Activated CD8-positive, alpha-beta memory T cell treated with anti-CD3 and anti-CD28 coated beads for 24 hours (primary cell): Measurements from ENCODE around the gene PTPRE.

Experiments used
- DNase-seq: peaks from one replicate; pipeline ENCODE4 v3.0.0-alpha.2; 2020

Gene PTPRE

DNA sequence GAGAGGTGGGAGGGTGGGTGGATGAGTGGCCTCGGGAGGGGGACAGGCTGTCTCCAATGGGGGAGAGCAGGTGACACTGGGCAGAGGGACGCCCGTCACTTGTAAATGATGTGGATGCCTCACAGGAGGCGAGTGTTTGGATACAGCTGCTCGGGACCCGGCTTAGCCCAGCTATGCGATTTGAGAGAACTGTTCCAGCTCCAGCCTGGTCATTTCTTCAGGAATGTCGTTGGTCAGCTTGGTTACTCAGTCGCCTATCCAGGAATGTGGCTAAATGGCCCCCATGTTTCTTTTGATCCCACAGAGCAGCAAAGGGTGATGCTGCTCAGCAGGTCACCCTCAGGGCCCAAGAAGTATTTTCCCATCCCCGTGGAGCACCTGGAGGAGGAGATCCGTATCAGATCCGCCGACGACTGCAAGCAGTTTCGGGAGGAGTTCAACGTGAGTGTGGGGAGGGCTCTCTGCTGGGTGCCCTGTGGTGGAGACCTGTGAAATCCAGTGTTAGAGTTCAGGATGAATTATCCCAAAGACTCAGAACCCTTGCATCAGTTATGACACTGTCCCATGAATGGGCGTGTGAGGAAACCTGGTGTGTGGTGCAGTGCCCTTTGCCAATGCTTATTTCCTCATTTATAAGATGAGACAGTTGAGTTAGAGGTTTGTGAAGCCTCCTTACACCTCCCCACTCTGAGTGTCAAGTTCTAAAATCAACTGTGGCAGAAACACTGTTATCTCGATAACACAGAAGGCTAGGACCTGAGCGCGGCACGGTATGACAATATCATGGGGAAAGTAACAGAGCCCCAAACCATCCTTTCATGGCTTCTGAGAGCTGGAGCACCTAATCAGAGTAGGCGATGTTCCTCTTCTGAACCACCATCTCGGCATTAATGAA lies 142.6 kb downstream of the PTPRE start:
- no peak for DNase-seq

DNA sequence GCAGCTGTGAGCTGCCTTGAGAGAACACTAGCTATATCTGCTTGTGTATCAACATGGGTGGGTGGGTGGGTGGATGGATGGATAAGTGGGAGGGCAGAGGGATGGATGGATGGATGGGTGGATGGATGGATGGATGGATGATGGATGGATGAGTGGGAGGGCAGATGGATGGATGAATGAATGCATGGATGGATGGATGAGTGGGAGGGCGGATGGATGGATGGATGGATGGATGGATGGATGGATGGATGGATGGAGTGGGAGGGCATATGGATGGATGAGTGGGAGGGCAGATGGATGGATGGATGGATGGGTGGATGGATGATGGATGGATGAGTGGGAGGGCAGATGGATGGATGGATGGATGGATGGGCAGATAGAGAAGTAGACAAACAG lies 143.2 kb downstream of the PTPRE start:
- DNase-seq, result no peak

DNA sequence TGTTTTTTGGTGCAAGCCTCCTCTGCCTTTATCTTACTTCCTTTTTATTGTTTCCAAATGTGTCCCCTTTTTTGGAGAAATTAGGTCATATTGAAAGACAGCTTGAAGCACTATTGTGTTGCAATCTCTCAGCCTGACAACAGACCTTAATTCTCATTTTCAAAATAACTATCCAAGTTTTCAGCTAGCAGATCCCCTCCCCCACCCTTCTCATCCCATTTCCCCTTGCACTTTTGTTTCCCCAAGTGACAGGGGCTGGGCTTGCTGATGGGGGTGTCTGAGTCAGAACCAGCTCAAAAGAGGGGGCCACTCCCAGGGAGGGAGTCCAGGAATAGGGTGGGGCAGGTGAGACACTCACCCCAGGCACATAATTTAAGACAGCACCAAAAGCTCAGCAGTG lies 144.0 kb downstream of the PTPRE start:
- no peak for DNase-seq

DNA sequence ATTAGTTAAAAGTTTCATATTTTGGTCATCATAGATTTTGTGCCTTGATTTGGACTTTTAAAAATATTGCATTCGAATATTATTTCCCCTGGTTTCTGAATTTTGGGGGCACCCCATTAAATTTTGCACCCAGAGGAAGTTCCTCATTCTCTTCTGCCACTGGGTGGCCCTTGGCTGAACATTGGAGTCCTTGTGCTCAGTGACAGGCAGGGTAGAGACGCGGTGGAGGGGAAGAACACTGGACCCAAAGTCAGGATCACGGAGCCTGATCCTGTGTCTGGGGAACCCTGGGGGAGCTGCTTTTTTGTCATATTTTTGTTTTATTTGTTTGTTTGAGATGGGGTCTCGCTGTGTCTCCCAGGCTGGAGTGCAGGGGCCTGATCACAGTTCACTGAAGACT lies 144.6 kb downstream of the PTPRE start:
- no peak for DNase-seq

DNA sequence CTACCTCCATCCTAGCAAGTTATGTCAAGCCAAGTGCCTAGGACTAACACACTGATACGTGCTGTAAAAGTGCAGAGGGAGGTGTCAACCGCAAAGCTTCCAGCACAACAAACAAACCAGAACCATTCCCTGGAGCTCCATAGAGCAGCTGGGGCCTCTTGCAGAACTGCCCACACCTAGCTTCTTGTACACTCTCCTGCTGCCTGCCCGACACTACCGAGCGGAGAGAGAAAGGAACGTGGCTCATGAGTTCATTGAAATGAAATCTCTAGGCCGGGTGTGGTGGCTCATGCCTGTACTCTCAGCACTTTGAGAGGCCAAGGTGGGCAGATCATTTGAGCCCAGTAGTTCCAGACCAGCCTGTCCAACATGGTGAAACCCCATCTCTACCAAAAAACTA lies 145.8 kb downstream of the PTPRE start:
- no peak for DNase-seq

DNA sequence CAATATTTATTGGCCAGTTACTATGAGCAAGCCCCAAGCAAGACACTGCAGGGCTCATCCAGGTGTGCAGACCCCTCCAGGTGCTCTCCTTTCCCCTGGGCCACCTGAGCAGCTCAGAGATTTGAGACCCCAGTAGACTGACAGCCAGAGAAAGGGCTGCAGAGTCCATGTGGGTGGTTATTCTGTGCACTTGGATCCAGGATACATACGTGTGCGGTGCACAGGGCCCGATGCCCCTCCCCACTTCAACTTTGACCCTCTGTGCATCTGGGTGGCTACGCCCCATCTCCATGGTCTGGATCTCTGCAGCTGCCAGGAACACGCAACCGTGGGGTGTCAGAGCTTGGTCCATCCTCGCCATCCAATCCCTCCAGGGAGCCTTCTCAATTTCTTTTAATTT lies 146.5 kb downstream of the PTPRE start:
- no peak for DNase-seq

DNA sequence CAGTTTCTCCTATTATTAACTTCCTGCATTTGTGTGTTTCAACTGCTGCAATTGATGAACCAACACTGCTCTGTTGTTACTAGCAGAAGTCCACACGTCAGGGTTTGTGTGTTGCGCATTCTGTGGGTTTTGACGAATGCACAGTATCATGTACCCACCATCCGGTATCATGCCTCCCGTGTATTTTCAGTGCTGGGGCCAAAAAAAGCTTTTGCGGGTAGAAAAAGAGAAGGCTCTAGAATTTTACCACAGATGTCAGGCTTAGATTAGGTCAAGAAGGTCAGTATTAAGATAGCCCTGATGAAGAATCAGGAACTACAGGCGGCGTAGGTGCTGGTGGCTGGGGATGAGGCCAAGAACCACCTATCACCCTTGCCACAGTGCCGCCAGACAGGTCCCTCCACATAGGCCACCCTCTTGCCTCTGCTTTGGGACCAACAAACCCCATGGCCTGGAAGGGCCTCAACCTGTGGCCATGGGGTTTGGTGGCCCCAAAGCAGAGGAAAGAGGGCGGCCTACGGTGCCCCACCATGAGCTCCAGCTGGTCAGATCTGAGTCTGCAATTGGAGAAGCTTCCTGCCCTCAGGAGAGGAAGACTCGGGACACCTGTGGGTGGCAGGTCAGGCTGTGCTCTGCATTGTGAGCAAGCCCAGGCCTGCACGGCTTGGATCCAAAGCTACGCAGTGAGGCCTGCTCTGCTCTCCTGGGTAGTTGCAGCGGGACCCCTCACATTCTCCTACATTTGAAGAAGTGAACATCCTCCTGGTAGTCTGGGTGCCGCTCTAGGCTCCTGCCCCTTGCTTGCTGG lies 147.5 kb downstream of the PTPRE start:
- DNase-seq, result no peak

DNA sequence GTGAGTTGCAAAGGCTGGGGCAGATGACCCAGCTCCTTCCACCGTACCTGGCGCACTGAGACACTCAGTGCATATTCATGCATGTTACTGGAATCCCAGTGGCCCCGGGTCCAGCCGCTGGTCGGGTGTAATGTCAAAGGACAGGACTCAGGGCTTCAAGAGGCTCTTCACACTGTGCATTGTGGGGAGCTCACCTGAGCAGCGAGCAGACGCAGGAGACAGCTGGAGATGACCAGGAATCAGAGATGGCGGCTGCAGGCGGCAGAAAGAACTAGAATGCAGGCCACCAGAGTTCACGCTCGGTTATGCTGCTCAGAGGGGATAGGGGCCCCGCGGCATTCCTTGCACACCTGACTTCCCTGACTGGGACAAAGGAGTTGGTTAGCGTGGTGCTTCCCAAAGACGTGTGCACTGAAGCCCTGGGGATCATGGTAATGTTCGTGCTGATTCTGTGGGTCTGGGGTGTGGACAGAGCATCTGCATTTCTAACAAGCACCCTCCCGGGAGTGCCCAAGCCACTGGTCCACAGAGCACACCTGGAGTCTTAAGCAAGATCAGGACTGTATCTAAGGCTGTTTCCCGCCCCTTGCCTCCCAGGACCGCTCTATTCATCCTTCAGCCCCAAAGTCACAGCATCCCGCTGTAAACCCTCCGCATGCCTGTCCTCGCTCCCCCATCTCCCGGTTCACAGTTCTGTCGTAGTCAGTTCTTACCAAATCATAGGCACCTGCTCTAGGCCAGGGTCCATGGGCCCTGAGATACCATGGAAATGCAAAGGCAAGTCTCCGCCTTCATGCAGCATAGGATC lies 148.4 kb downstream of the PTPRE start:
- DNase-seq, result no peak

DNA sequence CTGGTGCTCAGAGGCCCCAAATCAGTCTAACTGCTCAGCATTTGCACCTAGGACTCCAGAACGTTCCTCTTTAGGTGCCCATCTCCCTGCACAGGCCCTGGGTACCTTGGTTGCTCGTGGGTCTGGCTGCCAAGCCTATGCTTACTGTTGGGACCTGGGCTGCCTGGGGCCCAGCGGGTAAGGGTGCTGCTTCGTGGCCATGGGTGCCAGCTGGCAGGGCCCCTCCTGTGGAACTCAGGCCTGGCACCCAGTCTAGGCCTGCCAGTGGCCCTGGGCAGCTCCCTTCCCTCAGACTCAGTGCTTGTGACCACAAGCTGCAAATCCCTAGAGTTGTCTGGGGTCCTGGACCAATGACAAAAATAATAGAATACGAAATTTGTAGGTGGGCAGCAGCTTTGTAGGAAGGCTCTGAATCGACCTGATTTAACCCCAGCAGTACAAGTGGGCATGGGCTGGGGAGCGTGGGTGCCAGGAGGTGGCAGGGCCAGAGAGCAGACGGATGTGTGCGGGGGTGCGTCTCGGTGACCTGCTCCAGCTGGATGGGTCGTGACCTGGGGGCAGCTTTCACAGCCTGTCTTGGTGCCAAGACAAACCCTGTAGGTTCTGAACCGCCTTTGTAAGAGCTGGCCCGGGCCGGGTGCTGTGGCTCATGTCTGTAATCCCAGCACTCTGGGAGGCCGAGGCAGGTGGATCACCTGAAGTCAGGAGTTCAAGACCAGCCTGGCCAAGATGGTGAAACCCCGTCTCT lies 149.6 kb downstream of the PTPRE start:
- DNase-seq, result no peak

DNA sequence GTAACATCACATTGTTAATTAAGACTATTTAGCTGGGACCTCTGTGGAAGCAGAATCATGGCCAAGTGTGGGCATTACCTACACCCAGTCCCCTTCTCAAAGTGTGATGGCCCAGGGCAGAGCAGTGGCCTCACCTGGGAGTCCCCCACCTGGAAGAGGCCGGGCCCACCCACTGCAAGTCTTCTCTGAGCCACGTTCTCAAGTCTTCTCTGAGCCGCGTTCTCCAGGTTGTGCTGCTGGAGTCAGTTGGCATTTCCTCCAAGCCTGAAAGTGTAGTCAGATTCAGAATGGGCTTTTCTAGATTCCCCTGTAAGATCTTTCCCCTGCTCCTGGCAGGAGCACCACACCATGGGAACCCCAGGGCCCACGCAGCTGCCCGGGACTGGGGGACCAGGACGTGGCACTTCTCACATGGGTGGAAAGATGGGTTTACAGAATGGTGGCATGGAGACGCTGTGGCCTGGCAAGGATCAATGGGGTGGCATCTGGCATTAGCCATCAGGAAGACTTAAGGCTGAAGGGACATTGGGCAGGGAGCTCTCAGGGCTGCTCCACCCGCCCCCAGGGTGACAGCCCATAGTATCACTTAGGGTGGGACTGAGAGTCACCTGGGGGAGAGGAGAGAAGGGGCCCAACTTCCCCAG lies 151.3 kb downstream of the PTPRE start:
- no peak for DNase-seq

DNA sequence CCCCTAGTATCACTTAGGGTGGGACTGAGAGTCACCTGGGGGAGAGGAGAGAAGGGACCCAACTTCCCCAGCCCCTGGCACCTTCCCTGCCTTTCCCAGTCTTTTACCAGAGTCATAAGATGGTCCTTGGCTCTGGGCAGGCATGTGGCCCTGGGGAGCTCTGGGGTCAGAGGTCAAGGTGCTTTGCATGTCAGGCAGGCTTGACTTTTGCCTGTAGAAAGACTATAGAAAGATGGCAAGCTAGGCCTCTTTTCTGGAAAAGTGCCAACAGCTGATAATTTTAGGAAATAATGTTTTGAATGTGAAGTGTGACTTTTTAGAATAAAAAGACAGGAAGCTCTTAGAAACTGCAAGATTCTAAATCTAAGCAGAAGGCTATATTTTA lies 151.8 kb downstream of the PTPRE start:
- DNase-seq, result no peak

DNA sequence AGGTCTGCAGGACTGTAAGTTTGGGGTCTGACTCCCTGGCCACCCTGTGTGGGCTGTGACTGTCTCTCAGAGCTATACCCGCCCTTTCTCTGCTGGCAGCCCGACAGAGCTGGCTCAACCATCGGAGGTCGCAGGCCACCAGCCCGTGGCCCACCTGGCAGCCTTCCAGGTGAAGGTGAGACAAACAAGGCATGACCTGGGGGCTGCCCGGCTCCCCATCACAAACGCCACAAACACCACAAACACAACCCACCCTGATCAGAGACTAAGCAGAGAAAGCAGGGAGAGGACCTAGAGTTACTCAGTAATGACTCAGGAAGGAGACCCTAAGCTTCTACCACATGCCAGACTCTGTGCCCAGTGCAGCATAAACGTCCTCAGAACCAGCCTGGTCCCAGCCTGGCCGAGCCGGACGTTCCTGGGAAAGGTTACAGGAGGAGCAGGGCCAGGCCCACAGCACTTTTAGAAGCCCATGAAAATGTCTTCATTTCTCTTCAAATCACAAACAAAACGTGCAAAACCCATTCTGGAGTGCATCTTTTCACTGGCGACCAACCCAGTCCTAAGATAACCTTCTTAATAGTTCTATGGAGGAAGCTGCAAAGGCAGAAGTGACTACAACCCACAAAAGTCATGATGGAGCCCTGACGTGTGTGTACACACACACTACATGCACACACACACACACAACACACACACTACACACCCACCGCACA lies 152.5 kb downstream of the PTPRE start:
- DNase-seq, result no peak

DNA sequence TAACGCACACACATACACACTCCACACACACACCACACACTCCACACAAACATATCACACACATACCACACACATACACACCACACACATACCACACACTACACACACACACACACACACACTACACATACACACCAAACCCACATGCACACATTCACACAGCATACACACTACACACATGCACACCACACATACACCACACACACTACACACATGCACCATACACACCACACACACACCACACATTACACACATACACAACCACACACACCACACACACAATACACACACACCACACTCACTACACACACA lies 153.0 kb downstream of the PTPRE start:
- no peak for DNase-seq

DNA sequence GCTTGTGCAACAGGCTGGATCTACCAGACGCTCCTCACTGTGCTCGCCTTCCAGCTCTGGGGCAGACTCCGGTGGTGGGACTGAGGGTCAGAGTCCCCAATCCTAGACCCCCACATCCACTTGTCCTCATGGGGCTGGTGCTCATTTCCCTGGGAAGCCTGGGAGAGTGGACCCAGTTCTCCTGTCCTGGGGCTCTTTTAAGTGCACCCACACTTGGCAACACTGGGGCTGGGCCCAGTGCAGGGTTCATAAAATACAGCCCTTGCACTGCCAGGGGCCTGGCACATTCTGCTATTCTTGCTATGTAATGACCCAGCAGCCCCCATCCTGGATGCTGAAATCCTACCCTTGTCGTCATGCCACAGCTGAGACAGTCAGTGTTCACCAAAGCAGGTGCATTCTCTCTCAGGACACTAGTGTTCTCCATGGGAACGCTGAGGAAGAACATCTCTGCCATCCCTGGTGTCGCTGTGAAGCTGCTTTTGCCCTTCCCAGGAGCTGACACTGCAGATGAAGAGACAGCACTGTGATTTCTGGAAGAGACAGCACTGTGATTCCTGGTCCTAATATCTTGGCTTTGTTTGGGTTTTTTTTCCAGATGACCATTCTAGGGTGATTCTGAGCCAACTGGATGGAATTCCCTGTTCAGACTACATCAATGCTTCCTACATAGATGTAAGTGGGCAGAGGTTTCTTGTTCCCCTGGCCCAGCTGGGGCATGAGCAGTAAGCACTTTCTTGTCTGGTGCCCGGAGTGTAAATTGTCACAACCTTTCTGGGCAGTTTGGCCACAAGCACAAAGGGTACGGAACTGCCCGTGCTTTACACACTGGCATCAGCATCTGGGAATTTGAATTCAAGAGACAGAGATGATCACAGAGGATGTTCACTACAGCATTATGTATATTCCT lies 153.7 kb downstream of the PTPRE start:
- no peak for DNase-seq

DNA sequence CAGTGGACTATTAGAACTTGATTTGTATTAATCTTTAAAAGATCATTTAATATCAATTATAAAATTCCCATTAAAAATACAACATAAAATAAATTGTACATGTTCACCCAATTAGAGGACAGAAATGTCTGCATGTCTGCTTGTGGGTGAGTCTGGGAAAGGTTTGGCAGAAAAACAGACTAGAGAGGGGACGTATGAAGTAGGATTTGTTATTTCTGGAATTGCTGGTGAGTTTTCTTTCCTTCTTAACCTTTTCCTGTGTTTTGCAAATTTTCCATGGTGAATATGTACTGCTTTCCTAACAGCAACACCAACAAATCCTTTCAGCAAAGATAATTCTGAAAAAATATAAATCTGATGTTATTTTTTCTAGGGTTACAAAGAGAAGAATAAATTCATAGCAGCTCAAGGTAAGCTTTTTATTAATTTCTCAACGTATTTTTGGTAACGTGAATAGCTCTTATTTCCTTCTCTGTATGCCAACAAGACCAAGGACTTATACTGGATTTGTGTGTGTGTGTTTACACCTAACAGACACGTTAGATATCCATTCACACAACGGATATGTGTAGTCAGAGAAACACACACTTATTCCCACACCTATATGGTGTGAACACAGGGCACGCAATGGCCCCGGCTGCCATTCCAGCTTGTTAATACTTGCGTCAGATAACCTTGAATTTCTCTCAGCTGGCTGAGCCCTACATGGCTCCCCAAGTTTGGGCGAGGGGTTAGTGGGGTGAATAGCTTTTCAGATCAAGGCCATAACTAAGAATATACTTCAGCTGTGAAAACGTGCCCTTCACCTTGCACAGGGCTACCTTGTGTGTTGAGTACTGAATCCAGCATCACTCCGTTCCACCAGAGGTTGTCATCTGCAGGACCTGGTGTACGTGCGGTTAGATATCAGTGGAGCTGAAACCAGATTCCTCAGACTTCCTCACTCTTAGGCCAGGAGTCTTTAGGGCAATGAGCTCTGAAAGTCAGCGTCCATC lies 154.7 kb downstream of the PTPRE start:
- DNase-seq, result no peak

DNA sequence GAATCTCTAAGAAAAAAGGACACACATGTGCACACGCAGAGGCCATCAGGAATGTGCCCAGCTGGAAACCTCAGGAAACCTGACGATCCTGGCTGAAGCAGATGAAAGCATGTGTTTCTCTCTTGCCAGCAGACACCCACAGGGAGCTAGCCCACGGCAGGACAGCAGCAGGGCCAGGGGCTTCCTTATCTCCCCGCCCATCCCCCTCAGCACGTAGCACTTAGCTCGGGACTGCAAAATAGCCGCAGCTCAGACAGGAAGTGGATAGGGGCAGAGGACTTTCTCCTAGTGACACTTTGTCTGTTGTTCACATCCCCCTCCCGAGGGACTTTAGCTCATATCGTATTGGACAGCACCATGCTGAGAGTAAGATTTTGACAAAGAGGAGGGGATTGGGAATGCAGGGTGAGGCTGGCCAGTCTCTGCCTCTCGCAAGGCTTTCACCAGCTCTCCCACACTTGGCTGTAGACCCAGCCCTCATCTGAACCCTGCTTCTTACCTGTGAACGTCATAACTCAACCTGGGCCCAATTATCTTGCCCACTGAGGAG lies 155.5 kb downstream of the PTPRE start:
- DNase-seq, result no peak

DNA sequence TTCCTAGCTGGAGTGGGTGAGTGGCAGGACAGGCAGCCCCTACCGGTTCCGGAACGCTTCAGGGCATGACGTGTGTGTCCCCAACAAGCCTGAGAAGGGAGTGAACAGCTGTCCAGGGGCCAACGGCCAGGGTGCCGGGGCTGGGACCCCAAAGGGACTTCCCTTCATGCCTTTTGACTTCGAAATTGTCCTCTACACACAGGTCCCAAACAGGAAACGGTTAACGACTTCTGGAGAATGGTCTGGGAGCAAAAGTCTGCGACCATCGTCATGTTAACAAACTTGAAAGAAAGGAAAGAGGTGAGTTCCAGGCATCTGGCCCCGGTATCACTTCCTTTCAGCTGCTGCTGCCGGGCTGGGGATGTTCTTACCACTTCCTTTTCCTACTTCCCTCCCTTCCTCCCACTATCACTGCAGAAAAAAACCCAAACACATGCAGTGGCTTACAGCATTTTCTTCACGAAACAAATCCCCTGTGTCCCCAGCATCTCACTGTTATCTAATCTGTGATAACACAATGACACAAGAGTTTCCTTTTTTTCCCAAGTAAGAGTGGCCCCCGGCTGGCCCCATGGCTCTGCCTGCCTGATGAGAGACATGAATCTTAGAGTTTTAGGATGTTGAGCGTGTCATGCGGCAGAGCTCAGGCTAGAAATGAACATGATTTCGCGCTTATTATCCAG lies 156.1 kb downstream of the PTPRE start:
- peak; percentile 78 for DNase-seq

DNA sequence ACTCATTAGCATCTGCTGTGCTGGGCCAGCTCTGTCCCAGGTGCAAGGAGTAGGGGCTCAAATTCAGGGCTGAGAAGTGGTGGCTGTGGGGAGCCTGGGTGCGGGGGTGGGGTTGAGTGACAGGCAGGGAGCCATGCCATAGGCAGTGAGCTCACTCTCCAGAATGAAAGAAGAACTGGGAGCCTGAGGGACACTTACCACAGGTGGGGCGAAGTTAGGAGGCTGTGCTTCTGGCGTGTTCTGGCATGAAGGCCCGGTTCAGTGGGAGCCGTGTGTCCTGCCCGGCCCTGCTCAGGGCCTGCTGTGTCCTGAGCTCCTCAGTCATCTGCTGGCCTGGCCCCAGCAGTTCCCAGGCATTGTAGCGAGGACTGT lies 156.8 kb downstream of the PTPRE start:
- no peak for DNase-seq
